ENCODE results near the gene SLC38A8.

DNA sequence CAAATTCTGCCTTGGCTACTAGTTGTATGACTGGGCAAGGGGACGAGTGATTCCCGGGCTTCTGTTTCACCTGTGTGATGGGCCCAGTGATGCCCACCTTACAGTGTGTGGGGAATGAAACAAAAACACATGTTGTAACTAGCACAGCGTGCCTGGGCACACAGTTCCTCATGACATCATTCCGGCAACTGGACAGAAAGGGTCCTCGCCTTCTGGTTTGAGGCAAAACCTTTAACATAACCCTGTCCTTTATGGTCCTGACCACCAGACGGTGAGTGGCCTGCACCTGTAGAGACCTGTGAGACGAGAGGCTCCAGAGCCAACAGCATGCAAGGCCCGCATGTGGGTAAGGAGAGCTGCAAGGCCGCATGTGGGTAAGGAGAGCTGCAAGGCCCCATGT is 7.7 kb upstream of the SLC38A8 start:
- TF ChIP-seq, protein P1, sequence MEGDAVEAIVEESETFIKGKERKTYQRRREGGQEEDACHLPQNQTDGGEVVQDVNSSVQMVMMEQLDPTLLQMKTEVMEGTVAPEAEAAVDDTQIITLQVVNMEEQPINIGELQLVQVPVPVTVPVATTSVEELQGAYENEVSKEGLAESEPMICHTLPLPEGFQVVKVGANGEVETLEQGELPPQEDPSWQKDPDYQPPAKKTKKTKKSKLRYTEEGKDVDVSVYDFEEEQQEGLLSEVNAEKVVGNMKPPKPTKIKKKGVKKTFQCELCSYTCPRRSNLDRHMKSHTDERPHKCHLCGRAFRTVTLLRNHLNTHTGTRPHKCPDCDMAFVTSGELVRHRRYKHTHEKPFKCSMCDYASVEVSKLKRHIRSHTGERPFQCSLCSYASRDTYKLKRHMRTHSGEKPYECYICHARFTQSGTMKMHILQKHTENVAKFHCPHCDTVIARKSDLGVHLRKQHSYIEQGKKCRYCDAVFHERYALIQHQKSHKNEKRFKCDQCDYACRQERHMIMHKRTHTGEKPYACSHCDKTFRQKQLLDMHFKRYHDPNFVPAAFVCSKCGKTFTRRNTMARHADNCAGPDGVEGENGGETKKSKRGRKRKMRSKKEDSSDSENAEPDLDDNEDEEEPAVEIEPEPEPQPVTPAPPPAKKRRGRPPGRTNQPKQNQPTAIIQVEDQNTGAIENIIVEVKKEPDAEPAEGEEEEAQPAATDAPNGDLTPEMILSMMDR (IDR thresholded peaks at IDR 0.05), result no peak
- TF ChIP-seq POLR2AphosphoS5 (IDR thresholded peaks at IDR 0.05) (no peak), EP300 (IDR thresholded peaks at IDR 0.05) (no peak)
